Right lobe of liver (tissue), 6 donors: ENCODE measurements around the gene MYH9. TPM values are rescaled to one million over a fixed set of nuclear protein-coding genes. Genes with fewer than 3 reads are reported as not detected.
A peak's percentile ranks its signal among the peaks of the same experiment; 100 is the strongest.

Experiments
- ATAC-seq, 4 donors: fragments of 200-7000 bp; cut with Tn5 transposase; one replicate each; pipeline ENCODE4 v1.9.1; 2020; ENCODE audit warnings: mild to moderate bottlenecking in 4 of 4, moderate library complexity in 4 of 4
- DNase-seq, 3 donors: peaks; one replicate each; pipeline ENCODE4 v3.0.0-alpha.2; 2020
- H3K27ac ChIP-seq, 3 donors: fragments of 200-600 bp; one replicate each; pipeline ENCODE4 v1.8.0; 2022
- H3K27me3 ChIP-seq, 2 donors: fragments of 200-600 bp; one replicate each; pipeline ENCODE4 v1.8.0; 2022
- H3K36me3 ChIP-seq, 4 donors: fragments of 200-600 bp; sonication (generic) in 1 of 4; one replicate each; pipeline versions ENCODE4 v1.5.1 to v1.8.0; 2017 to 2022; ENCODE audit warnings: control low read depth in 1 of 4
- H3K4me1 ChIP-seq, 4 donors: fragments of 200-600 bp; sonication (generic) in 1 of 4; one replicate each; pipeline versions ENCODE4 v1.5.1 to v1.8.0; 2017 to 2022; ENCODE audit warnings: control low read depth in 1 of 4
- H3K4me3 ChIP-seq, 3 donors: fragments of 200-600 bp; one replicate each; pipeline ENCODE4 v1.8.0; 2022
- H3K9me3 ChIP-seq, 4 donors: fragments of 200-600 bp; sonication (generic) in 1 of 4; one replicate each; pipeline versions ENCODE4 v1.5.1 to v1.8.0; 2017 to 2022; ENCODE audit warnings: control low read depth in 1 of 4
- POLR2A ChIP-seq: fragments of 450-650 bp; IDR thresholded peaks from one replicate; pipeline ENCODE4 v1.6.1; 2017; ENCODE audit warnings: antibody characterized with exemption, mild to moderate bottlenecking
- WGBS: methylation state at CpG from one replicate; pipeline ENCODE4 v1.1.6; 2018; ENCODE audit warnings: low coverage, low lambda C conversion rate; ENCODE audit not compliant: insufficient coverage; ENCODE audit errors: missing lambda C conversion rate; 5-methylcytosine and 5-hydroxymethylcytosine counted together
- intact Hi-C, 2 donors: fragments of 100-400 bp; cut with DNase I; formaldehyde crosslinking; loops; one replicate each; pipeline versions ENCODE4 v1.11.2 to v1.14.1; 2022
- total RNA-seq, 6 experiments: library from RNA; depleted of rRNA in 2 of 6; stranded (reverse); fragments of >200 nt in 2 of 6; fragmentation: NEBNext Ultra II Directional in 3 of 6; extraction: Animal tissue kit (Norgen Biotek cat#: 25700) in 3 of 6; gene quantifications; one replicate each; pipeline versions ENCODE4 v1.1.0 to v1.2.4, GENCODE V29; 2016 to 2023
- TF ChIP-seq, protein P1 (sequence below), 4 donors: fragments of 200-600 bp in 3 of 4; fragments of 450-650 bp in 1 of 4; IDR thresholded peaks; one replicate each; pipeline versions ENCODE4 v1.5.1 to v1.8.0; 2016 to 2022; ENCODE audit warnings: antibody characterized with exemption in 4 of 4, mild to moderate bottlenecking in 2 of 4
- donor health status: DM: no; HTN: yes; CAD: no.
- donor health status: DM: no; HTN: no; CAD: no.
- donor health status: DM: no; HTN: no; CAD: no.
- donor health status: DM: no; HTN: yes; CAD: no.
- donor health status: DM: no; HTN: yes; CAD: no.

The MYH9 gene
- total RNA-seq, 6 experiments from 2014 or later: 168 to 435 (median 222) TPM

DNA sequence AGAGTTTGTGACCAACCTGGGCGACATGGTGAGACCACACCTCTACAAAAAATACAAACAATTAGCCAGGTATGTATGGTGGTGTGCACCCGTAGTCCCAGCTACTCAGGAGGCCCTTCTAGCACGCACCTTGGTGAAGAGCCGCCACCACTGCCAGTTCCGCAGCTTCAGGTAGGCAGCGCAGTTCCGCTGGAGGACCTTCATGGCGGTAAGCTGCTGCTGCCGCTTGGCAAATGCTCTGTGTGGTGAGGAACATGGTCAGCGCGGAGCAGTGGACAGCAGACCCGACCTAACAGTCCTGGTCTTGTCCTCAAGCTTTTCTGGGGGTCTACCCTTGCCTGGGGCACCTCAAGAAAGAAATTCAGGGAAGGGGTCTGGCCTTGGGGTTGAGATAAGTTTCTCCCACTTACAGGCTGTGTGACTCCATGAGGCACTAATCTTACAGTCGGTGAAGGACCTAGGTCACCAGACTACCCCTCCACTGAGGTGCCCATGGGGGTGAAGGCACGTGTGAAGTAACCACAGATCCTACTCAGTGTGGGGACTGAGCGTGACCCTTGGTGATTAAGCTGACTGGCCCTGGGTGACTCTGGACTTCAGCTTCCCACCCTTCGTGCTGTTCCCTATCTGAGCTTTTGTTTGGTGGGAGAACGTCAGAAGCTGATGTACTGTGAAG lies 85.2 kb downstream of the MYH9 start:
- Histone ChIP-seq H3K9me3 (no peaks in the 10 kb centered on the region), H3K4me3 (no peak overlapping the region), H3K36me3 (peaks cover 30 to 97% (median 72%) of the 10 kb centered on the region in 4 donors), H3K4me1 (peaks cover 0 to 23% (median 6%) of the 10 kb centered on the region in 4 donors), H3K27ac (no peak overlapping the region), H3K27me3 (no peaks in the 10 kb centered on the region)
- no peak for TF ChIP-seq POLR2A
- TF ChIP-seq, protein P1, sequence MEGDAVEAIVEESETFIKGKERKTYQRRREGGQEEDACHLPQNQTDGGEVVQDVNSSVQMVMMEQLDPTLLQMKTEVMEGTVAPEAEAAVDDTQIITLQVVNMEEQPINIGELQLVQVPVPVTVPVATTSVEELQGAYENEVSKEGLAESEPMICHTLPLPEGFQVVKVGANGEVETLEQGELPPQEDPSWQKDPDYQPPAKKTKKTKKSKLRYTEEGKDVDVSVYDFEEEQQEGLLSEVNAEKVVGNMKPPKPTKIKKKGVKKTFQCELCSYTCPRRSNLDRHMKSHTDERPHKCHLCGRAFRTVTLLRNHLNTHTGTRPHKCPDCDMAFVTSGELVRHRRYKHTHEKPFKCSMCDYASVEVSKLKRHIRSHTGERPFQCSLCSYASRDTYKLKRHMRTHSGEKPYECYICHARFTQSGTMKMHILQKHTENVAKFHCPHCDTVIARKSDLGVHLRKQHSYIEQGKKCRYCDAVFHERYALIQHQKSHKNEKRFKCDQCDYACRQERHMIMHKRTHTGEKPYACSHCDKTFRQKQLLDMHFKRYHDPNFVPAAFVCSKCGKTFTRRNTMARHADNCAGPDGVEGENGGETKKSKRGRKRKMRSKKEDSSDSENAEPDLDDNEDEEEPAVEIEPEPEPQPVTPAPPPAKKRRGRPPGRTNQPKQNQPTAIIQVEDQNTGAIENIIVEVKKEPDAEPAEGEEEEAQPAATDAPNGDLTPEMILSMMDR (IDR thresholded peaks at IDR 0.05): no peak
- ATAC-seq (no peak), DNase-seq (no peak)
- intact Hi-C loops: loop anchor here in 1 of 2 donors (5.0 kb wide), 1 partner anchor 170 kb away; no protein-coding TSS in a partner anchor
- 87% methylated on average over 7 of the region's 17 CpGs for WGBS

DNA sequence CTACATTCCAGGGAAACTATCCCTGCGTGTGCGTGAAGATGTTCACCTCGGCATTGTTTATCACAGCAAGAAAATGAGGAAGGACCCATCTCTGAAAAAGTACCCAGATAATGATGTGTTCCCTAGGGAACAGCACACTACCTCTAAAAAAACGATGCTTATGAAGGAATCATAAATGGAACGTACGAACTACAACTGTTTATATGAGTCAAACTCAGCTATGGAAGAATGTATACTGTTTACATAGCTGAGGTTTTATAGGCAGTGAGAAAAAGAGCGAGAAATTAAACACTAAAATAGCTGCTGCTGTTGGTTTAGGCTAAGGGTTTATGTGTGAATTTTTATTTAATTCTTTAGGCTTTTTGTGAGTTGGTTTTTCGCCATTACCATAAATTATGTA lies 85.9 kb downstream of the MYH9 start:
- Histone ChIP-seq H3K4me3 (no peak overlapping the region), H3K9me3 (no peaks in the 10 kb centered on the region), H3K27me3 (no peaks in the 10 kb centered on the region), H3K36me3 (peaks cover 32 to 97% (median 71%) of the 10 kb centered on the region in 4 donors), H3K4me1 (peaks cover 0 to 20% (median 6%) of the 10 kb centered on the region in 4 donors), H3K27ac (no peak overlapping the region)
- intact Hi-C loops: loop anchor here in 1 of 2 donors (5.0 kb wide), 1 partner anchor 170 kb away; no protein-coding TSS in a partner anchor
- 90% methylated on average over 6 of the region's 8 CpGs for WGBS
- ATAC-seq (no peak), DNase-seq (no peak)
- TF ChIP-seq POLR2A: no peak
- TF ChIP-seq, protein P1 (IDR thresholded peaks at IDR 0.05): no peak

DNA sequence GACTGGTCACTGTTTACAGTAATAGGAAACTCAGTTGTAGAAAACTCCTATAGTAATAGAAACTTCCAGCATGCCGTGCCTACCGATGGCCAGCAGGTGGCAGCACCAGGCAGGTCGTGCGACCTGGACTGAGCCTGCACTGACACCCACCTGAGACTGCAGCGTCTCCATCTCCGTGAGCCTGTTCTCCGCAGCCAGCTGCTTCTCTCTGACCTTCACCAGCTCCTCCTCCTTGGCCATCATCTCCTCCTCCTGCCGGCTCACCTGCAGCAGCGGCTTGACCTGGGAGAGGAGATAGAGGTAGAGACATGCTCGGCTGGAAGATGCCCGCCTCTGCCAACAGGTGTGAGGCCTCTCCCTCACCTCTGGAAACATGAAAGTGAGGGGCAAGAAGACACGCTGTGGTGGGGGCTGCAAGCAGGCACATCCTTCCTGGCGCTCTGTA lies 86.4 kb downstream of the MYH9 start:
- Histone ChIP-seq H3K27me3 (no peaks in the 10 kb centered on the region), H3K9me3 (no peaks in the 10 kb centered on the region), H3K27ac (peak overlapping the region in 1 of 3 donors; percentile 5), H3K4me1 (peaks cover 0 to 20% (median 6%) of the 10 kb centered on the region in 4 donors), H3K4me3 (no peak overlapping the region), H3K36me3 (peaks cover 37 to 97% (median 72%) of the 10 kb centered on the region in 4 donors)
- intact Hi-C loops: loop anchor here in 1 of 2 donors (5.0 kb wide), 1 partner anchor 171 kb away; no protein-coding TSS in a partner anchor
- peak; percentile 55 to 79 (median 70) for ATAC-seq
- DNase-seq: peak; percentile 72 to 79 (median 75)
- TF ChIP-seq POLR2A: no peak
- TF ChIP-seq, protein P1 (IDR thresholded peaks at IDR 0.05): peak; percentile 89 to 98 (median 94)
- 69% methylated on average over 3 of the region's 13 CpGs for WGBS

DNA sequence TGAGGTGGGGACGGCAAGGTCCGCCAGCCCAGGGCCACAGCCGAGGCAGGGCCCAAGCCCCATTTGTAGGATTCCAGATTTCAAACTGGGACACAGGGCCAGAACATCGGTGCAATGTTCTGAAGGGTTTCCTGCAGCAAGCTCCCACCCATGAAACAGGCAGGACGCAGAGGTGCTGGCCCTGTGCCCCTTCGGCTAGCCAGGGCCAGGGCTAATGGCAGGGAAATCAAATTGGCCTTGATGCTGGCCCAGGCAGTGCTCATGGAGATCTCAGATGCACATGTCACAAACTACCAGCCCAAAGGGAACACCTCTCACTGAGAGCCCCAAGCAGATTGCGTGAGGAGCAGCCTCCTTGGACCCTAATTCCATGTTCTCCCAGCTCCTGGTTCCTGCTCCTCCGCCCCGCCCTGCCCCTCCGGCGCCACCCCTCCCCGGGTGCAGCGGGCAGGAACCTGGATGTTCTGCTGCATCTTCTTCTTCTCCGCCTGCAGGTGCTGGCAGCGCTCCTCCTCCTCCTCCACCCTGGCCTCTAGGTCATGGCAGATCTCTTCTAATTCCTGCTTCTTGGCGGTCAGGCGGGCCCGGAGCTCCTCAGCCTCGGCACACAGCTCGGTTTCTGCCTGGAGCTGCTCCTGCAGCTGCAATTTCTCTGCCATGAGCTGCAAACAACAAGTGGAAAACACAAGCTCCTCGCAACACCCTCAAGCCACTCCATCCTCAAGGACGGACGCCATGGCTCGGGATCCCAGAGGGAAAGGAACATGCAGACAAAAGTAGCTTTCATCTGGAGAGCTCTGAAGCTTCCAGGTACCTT lies 87.2 kb downstream of the MYH9 start:
- H3K9me3 ChIP-seq: no peaks in the 10 kb centered on the region
- no peak overlapping the region for H3K4me3 ChIP-seq
- no peaks in the 10 kb centered on the region for H3K27me3 ChIP-seq
- intact Hi-C loops: loop anchor here in 1 of 2 donors (5.0 kb wide), 1 partner anchor 172 kb away; no protein-coding TSS in a partner anchor
- H3K27ac ChIP-seq: peak overlapping the region in 1 of 3 donors; percentile 5
- H3K4me1 ChIP-seq: peaks cover 0 to 20% (median 6%) of the 10 kb centered on the region in 4 donors
- TF ChIP-seq, protein P1 (IDR thresholded peaks at IDR 0.05): no peak
- no peak for TF ChIP-seq POLR2A
- ATAC-seq (no peak), DNase-seq (no peak)
- peaks cover 38 to 97% (median 73%) of the 10 kb centered on the region in 4 donors for H3K36me3 ChIP-seq
- WGBS: 90% methylated on average over 7 of the region's 24 CpGs
